ENCODE results near the gene TMEM219. TPM values are rescaled to one million over a fixed set of nuclear protein-coding genes. Genes with fewer than 3 reads are reported as not detected.

TMEM219 gene
- total and polyA plus RNA-seq, 9 of the 15 experiments (the other 6 are each of a cell fraction or from before 2014, with no cell fraction given) = 35.3 to 62.8 (median 55.5) TPM

DNA sequence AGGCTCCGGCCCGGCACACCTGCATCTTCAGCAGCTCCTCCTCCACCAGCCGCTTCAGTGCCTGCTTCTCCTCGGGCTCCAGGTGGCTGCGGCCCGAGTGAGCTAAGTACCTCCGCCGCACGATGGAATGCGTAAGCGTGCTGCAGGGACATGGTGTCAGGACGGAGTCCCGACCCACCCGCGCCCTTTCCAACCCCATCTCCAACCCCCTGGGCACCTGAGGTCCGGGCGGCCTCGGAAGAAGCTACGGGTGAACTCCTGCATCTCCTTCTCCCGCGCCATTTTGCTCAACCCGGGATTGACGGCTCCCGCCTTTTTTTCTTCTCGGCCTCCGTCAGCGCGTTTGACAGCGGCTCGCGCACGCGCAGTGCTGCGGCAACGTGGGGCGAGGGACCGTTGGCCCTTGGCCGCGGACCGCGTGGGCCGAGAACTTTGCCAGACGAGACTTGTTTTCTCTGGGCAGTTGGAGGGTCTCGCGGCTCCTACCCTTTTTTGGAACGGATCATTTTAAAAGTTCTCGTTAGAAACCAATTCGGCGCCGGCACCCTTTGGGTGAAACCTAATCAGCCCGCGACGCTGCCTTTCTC lies 33.5 kb downstream of the TMEM219 start, which contains the start of gene HIRIP3 (continued):
- TF ChIP-seq, protein P1, sequence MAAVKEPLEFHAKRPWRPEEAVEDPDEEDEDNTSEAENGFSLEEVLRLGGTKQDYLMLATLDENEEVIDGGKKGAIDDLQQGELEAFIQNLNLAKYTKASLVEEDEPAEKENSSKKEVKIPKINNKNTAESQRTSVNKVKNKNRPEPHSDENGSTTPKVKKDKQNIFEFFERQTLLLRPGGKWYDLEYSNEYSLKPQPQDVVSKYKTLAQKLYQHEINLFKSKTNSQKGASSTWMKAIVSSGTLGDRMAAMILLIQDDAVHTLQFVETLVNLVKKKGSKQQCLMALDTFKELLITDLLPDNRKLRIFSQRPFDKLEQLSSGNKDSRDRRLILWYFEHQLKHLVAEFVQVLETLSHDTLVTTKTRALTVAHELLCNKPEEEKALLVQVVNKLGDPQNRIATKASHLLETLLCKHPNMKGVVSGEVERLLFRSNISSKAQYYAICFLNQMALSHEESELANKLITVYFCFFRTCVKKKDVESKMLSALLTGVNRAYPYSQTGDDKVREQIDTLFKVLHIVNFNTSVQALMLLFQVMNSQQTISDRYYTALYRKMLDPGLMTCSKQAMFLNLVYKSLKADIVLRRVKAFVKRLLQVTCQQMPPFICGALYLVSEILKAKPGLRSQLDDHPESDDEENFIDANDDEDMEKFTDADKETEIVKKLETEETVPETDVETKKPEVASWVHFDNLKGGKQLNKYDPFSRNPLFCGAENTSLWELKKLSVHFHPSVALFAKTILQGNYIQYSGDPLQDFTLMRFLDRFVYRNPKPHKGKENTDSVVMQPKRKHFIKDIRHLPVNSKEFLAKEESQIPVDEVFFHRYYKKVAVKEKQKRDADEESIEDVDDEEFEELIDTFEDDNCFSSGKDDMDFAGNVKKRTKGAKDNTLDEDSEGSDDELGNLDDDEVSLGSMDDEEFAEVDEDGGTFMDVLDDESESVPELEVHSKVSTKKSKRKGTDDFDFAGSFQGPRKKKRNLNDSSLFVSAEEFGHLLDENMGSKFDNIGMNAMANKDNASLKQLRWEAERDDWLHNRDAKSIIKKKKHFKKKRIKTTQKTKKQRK (IDR thresholded peaks at IDR 0.05; ENCODE audit: borderline replicate concordance, low read depth, low read length) = no peak
- TF ChIP-seq, protein P2, sequence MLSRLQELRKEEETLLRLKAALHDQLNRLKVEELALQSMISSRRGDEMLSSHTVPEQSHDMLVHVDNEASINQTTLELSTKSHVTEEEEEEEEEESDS (CRISPR knock-in tag; IDR thresholded peaks at IDR 0.05) = no peak
- no peak for TF ChIP-seq GTF2A2 (tag; IDR thresholded peaks at IDR 0.05)
- 0 out of 2 replicates have a peak, but pooled peaks have one; percentile 13 for TF ChIP-seq GABPB1 (CRISPR knock-in tag; IDR thresholded peaks at IDR 0.05)
- TF ChIP-seq, protein P3, sequence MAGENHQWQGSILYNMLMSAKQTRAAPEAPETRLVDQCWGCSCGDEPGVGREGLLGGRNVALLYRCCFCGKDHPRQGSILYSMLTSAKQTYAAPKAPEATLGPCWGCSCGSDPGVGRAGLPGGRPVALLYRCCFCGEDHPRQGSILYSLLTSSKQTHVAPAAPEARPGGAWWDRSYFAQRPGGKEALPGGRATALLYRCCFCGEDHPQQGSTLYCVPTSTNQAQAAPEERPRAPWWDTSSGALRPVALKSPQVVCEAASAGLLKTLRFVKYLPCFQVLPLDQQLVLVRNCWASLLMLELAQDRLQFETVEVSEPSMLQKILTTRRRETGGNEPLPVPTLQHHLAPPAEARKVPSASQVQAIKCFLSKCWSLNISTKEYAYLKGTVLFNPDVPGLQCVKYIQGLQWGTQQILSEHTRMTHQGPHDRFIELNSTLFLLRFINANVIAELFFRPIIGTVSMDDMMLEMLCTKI (IDR thresholded peaks at IDR 0.05; ENCODE audit: partially characterized antibody) = no peak
- TF ChIP-seq GABPA (tag; conservative IDR thresholded peaks at IDR 0.05; ENCODE audit: low read depth) = no peak
- TF ChIP-seq FOSL1 (tag; conservative IDR thresholded peaks at IDR 0.05) = no peak; the same call in 1 of the 2 replicates
- no peak for TF ChIP-seq NFE2 (IDR thresholded peaks at IDR 0.05; ENCODE audit: low read depth)
- TF ChIP-seq, protein P4, sequence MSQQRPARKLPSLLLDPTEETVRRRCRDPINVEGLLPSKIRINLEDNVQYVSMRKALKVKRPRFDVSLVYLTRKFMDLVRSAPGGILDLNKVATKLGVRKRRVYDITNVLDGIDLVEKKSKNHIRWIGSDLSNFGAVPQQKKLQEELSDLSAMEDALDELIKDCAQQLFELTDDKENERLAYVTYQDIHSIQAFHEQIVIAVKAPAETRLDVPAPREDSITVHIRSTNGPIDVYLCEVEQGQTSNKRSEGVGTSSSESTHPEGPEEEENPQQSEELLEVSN (IDR thresholded peaks at IDR 0.05; ENCODE audit: borderline replicate concordance in 1 of 2, extremely low read depth in 1 of 2, insufficient read depth in 1 of 2, insufficient read length in 1 of 2, low read depth in 1 of 2, low read length in 1 of 2, poor library complexity in 1 of 2, severe bottlenecking in 1 of 2) = peak; percentile 98
- no peak for TF ChIP-seq ZNF785 (CRISPR knock-in tag; IDR thresholded peaks at IDR 0.05)
- no peak for TF ChIP-seq SIX5 (IDR thresholded peaks at IDR 0.05; ENCODE audit: borderline replicate concordance in 1 of 2, insufficient read depth in 1 of 2, low read depth in 1 of 2, low read length in 2 of 2)
- TF ChIP-seq, protein P5, sequence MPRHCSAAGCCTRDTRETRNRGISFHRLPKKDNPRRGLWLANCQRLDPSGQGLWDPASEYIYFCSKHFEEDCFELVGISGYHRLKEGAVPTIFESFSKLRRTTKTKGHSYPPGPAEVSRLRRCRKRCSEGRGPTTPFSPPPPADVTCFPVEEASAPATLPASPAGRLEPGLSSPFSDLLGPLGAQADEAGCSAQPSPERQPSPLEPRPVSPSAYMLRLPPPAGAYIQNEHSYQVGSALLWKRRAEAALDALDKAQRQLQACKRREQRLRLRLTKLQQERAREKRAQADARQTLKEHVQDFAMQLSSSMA (CRISPR knock-in tag; IDR thresholded peaks at IDR 0.05) = no peak
- no peak for TF ChIP-seq EHMT2 (IDR thresholded peaks at IDR 0.05)
- TF ChIP-seq ZNF431 (CRISPR knock-in tag; IDR thresholded peaks at IDR 0.05) = no peak
- 0 out of 2 replicates have a peak, but pooled peaks have one; percentile 32 for TF ChIP-seq POLR2AphosphoS2 (IDR thresholded peaks at IDR 0.05; ENCODE audit: low read length)
- TF ChIP-seq NFATC3 (IDR thresholded peaks at IDR 0.05) = no peak
- TF ChIP-seq SREBF2 (CRISPR knock-in tag; IDR thresholded peaks at IDR 0.05) = no peak
- TF ChIP-seq TCFL5 (CRISPR knock-in tag; conservative IDR thresholded peaks at IDR 0.05) = no peak
- no peak for TF ChIP-seq YBX1 (IDR thresholded peaks at IDR 0.05)
- TF ChIP-seq FOXJ3 (CRISPR knock-in tag; IDR thresholded peaks at IDR 0.05) = no peak
